Fibroblast of lung (primary cell): ENCODE data around the gene MINAR1. TPM values are rescaled to one million over a fixed set of nuclear protein-coding genes. Genes with fewer than 3 reads are reported as not detected.

ENCODE experiments used
- DNase-seq, 2 donors: peaks; one replicate each; pipeline versions ENCODE4 v3.0.0 to v3.0.0-alpha.2; 2010; ENCODE audit warnings: low read depth in 2 of 2
- H2AFZ ChIP-seq: 2 replicates; pipeline ENCODE4 v1.5.1; 2012; ENCODE audit warnings: low read length, control low read depth, inconsistent platforms
- H3K27ac ChIP-seq: 2 replicates; pipeline ENCODE4 v1.5.1; 2011; ENCODE audit warnings: low read length, control low read depth; ENCODE audit not compliant: insufficient read depth
- H3K27me3 ChIP-seq: 2 replicates; pipeline ENCODE4 v1.5.1; 2011; ENCODE audit warnings: mild to moderate bottlenecking, low read length; ENCODE audit not compliant: control insufficient read depth, insufficient read depth
- H3K36me3 ChIP-seq: 2 replicates; pipeline ENCODE4 v1.5.1; 2011; ENCODE audit warnings: low read length; ENCODE audit not compliant: control insufficient read depth, insufficient read depth
- H3K4me1 ChIP-seq: 2 replicates; pipeline ENCODE4 v1.5.1; 2011; ENCODE audit warnings: low read length; ENCODE audit not compliant: control insufficient read depth, insufficient read depth; ENCODE audit errors: extremely low read depth
- H3K4me2 ChIP-seq: 2 replicates; pipeline ENCODE4 v1.5.1; 2011; ENCODE audit warnings: low read length, control low read depth; ENCODE audit not compliant: insufficient read depth; ENCODE audit errors: extremely low read depth
- H3K4me3 ChIP-seq, 4 experiments: fragments of 200-600 bp in 1 of 4; sonication (generic) in 1 of 4; replicated peaks in 1 of 4; 2 replicates each; pipeline ENCODE4 v1.5.1; 2011 to 2016; ENCODE audit warnings: low read length in 4 of 4, low read depth in 3 of 4, mild to moderate bottlenecking in 3 of 4, control low read depth in 2 of 4, inconsistent platforms in 1 of 4, mixed read lengths in 1 of 4; ENCODE audit not compliant: insufficient read depth in 1 of 4; ENCODE audit errors: control extremely low read depth in 1 of 4
- H3K79me2 ChIP-seq: 2 replicates; pipeline ENCODE4 v1.5.1; 2012; ENCODE audit warnings: mild to moderate bottlenecking, low read length, inconsistent platforms; ENCODE audit not compliant: control insufficient read depth, insufficient read depth
- H3K9ac ChIP-seq: 2 replicates; pipeline ENCODE4 v1.5.1; 2011; ENCODE audit warnings: mild to moderate bottlenecking, low read length, control low read depth; ENCODE audit not compliant: insufficient read depth
- H3K9me3 ChIP-seq: 2 replicates; pipeline ENCODE4 v1.5.1; 2012; ENCODE audit warnings: low read depth, low read length; ENCODE audit not compliant: control insufficient read depth, insufficient read depth
- H4K20me1 ChIP-seq: 2 replicates; pipeline ENCODE4 v1.5.1; 2011; ENCODE audit warnings: low read length; ENCODE audit not compliant: control insufficient read depth, insufficient read depth; ENCODE audit errors: extremely low read depth
- EZH2 ChIP-seq: IDR thresholded peaks from 2 replicates; pipeline ENCODE4 v1.5.1; 2012; ENCODE audit warnings: low read length, control low read depth, mild to moderate bottlenecking; ENCODE audit errors: missing control alignments
- polyA plus RNA-seq, 2 donors: library from polyadenylated mRNA; depleted of rRNA in 1 of 2; stranded (reverse) in 1 of 2; unstranded in 1 of 2; fragments of >200 nt; gene quantifications; 2 replicates each; pipeline ENCODE4 v1.2.1, GENCODE V29; 2011 to 2012; ENCODE audit warnings: missing spikeins in 1 of 2
- total RNA-seq: library from RNA; depleted of rRNA; stranded (reverse); fragments of >200 nt; gene quantifications from 2 replicates; pipeline ENCODE4 v1.2.1, GENCODE V29; 2014
- TF ChIP-seq, protein P1 (sequence below), 2 donors: IDR thresholded peaks in 1 of 2; conservative IDR thresholded peaks in 1 of 2; 1 replicate in 1 of 2; 2 replicates in 1 of 2; pipeline ENCODE4 v1.5.1; 2011 to 2012; ENCODE audit warnings: low read length in 2 of 2, control low read depth in 1 of 2, inconsistent platforms in 1 of 2, low read depth in 1 of 2, mild to moderate bottlenecking in 1 of 2

The MINAR1 gene
- total and polyA plus RNA-seq, 2 donors (not counting 1 experiment from before 2014, with no cell fraction given): 0.33 to 0.58 TPM

- no peak overlapping the region for H3K4me2 ChIP-seq
- H3K27me3 ChIP-seq: no peaks in the 10 kb centered on the region
- no peaks in the 10 kb centered on the region for H3K4me1 ChIP-seq
- no peak overlapping the region for H2AFZ ChIP-seq
- TF ChIP-seq, protein P1, sequence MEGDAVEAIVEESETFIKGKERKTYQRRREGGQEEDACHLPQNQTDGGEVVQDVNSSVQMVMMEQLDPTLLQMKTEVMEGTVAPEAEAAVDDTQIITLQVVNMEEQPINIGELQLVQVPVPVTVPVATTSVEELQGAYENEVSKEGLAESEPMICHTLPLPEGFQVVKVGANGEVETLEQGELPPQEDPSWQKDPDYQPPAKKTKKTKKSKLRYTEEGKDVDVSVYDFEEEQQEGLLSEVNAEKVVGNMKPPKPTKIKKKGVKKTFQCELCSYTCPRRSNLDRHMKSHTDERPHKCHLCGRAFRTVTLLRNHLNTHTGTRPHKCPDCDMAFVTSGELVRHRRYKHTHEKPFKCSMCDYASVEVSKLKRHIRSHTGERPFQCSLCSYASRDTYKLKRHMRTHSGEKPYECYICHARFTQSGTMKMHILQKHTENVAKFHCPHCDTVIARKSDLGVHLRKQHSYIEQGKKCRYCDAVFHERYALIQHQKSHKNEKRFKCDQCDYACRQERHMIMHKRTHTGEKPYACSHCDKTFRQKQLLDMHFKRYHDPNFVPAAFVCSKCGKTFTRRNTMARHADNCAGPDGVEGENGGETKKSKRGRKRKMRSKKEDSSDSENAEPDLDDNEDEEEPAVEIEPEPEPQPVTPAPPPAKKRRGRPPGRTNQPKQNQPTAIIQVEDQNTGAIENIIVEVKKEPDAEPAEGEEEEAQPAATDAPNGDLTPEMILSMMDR (conservative IDR thresholded peaks at IDR 0.05 in 1 of 2, IDR thresholded peaks at IDR 0.05 in 1 of 2; ENCODE audit: low read depth in 1 of 2, low read length in 2 of 2): no peak
- no peak for TF ChIP-seq EZH2
- no peak for DNase-seq
- H3K9ac ChIP-seq: no peak overlapping the region
- no peaks in the 10 kb centered on the region for H4K20me1 ChIP-seq
- H3K4me3 ChIP-seq: no peak overlapping the region
- H3K27ac ChIP-seq: no peak overlapping the region
- H3K9me3 ChIP-seq: no peaks in the 10 kb centered on the region
- no peaks in the 10 kb centered on the region for H3K36me3 ChIP-seq
- no peaks in the 10 kb centered on the region for H3K79me2 ChIP-seq
Observed at GRCh38 chr15:79463043-79463780, 31.1 kb downstream of the MINAR1 start.

DNA sequence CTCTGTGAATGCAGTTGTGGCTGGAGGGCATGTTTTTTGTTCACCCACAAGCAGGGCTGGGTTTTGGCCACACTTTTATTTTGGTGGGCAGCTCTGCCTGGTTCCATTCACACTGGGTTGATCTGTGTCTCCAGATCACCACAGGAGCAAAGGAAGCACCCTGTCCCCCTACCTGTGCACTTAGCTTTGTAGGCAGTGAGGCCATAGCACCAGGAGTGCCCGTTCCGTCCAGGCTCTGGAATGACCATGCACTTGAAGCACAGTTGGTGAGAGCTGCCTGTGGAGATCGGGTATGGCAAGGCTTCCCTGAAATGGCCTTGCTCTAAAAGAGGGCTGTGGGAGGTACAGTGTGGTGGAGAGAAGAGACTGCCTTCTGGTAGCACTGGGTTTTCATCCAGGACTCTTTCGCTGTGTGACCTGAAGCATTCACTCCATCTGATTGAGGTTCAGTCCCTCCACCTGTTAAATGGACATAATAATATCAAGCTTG, 31.7 kb downstream of the MINAR1 start:
- H3K79me2 ChIP-seq: no peaks in the 10 kb centered on the region
- no peak for DNase-seq
- H3K4me2 ChIP-seq: no peak overlapping the region
- H2AFZ ChIP-seq: no peak overlapping the region
- no peak overlapping the region for H3K9ac ChIP-seq
- H3K27me3 ChIP-seq: no peaks in the 10 kb centered on the region
- H3K36me3 ChIP-seq: no peaks in the 10 kb centered on the region
- H3K4me1 ChIP-seq: no peaks in the 10 kb centered on the region
- TF ChIP-seq EZH2: no peak
- TF ChIP-seq, protein P1 (conservative IDR thresholded peaks at IDR 0.05 in 1 of 2, IDR thresholded peaks at IDR 0.05 in 1 of 2; ENCODE audit: low read depth in 1 of 2, low read length in 2 of 2): no peak
- no peak overlapping the region for H3K4me3 ChIP-seq
- H3K27ac ChIP-seq: no peak overlapping the region
- no peaks in the 10 kb centered on the region for H4K20me1 ChIP-seq
- no peaks in the 10 kb centered on the region for H3K9me3 ChIP-seq

GRCh38 chr15:79466488-79466887, 34.4 kb downstream of the MINAR1 start:
- no peak for TF ChIP-seq EZH2
- TF ChIP-seq, protein P1 (conservative IDR thresholded peaks at IDR 0.05 in 1 of 2, IDR thresholded peaks at IDR 0.05 in 1 of 2; ENCODE audit: low read depth in 1 of 2, low read length in 2 of 2): no peak
- no peaks in the 10 kb centered on the region for H3K79me2 ChIP-seq
- DNase-seq: no peak
- H3K27me3 ChIP-seq: no peaks in the 10 kb centered on the region
- H3K9ac ChIP-seq: no peak overlapping the region
- H3K9me3 ChIP-seq: no peaks in the 10 kb centered on the region
- H3K36me3 ChIP-seq: no peaks in the 10 kb centered on the region
- H2AFZ ChIP-seq: no peak overlapping the region
- H3K4me2 ChIP-seq: no peak overlapping the region
- no peak overlapping the region for H3K4me3 ChIP-seq
- no peaks in the 10 kb centered on the region for H4K20me1 ChIP-seq
- no peak overlapping the region for H3K27ac ChIP-seq
- H3K4me1 ChIP-seq: no peaks in the 10 kb centered on the region
